MM.1S (cell line): Measurements from ENCODE around the gene SMOC2.
A peak's percentile ranks its signal among the peaks of the same experiment; 100 is the strongest.

Experiments used
- CTCF ChIP-seq: fragments of 300-600 bp; sonication (generic); IDR thresholded peaks from 2 replicates; pipeline ENCODE4 v1.5.1; 2016; ENCODE audit warnings: antibody characterized with exemption, low read length, mixed read lengths
- EZH2phosphoT487 ChIP-seq: fragments of 300-600 bp; sonication (generic); IDR thresholded peaks from 2 replicates; pipeline ENCODE4 v1.6.1; 2018; ENCODE audit warnings: antibody characterized with exemption, low read length

DNA sequence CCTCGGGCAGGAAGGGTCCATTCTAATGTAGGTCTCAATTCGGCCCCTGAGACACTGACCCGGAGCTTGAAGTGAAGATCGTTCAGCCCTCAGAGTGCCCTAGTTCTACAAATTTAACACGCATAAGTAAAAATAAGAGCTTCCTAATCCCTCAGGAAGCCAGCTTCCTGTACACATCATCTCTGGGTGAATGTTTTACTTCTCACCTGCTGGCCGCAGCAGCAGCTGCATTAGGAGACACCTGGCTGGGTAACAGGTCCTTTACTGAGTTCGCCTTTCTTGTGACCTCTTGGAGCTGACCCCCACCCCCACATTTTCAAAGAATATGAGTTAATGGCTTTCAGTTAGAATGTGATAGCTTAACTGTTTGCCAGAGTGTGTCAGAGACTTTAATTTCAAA is 165.0 kb downstream of the SMOC2 start:
- TF ChIP-seq CTCF: 0 out of 2 replicates have a peak, but pooled peaks have one; percentile 10
- TF ChIP-seq EZH2phosphoT487: no peak
